ENCODE measurements around the gene TNP1. TPM values are rescaled to one million over a fixed set of nuclear protein-coding genes. Genes with fewer than 3 reads are reported as not detected.

Gene TNP1
- total RNA-seq, 2 donors from 2014 or later: not detected

DNA sequence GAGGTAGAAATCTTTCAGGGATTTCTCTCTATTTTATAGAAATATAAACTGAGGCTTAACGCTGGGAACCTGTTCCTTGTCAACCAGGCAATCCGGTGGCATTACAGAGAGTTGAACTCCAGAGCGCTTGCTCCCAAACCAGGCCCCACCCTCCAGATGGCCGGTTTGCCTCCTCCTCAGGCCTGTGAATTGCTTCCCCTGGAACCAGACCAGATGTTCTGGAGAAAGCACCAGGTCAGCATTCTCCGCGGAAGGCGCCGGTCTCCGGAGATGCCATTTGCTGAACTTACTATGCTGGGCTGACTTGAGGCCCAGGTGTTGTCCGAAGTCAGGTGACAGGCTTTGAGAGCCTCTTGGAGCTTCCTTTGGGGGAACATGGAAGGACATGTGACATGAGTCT lies 17.2 kb downstream of the TNP1 start:
- TF ChIP-seq, protein P1, sequence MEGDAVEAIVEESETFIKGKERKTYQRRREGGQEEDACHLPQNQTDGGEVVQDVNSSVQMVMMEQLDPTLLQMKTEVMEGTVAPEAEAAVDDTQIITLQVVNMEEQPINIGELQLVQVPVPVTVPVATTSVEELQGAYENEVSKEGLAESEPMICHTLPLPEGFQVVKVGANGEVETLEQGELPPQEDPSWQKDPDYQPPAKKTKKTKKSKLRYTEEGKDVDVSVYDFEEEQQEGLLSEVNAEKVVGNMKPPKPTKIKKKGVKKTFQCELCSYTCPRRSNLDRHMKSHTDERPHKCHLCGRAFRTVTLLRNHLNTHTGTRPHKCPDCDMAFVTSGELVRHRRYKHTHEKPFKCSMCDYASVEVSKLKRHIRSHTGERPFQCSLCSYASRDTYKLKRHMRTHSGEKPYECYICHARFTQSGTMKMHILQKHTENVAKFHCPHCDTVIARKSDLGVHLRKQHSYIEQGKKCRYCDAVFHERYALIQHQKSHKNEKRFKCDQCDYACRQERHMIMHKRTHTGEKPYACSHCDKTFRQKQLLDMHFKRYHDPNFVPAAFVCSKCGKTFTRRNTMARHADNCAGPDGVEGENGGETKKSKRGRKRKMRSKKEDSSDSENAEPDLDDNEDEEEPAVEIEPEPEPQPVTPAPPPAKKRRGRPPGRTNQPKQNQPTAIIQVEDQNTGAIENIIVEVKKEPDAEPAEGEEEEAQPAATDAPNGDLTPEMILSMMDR (IDR thresholded peaks at IDR 0.05): no peak
- no peaks in the 10 kb centered on the region for H3K36me3 ChIP-seq
- H3K27me3 ChIP-seq: no peaks in the 10 kb centered on the region
- no peaks in the 10 kb centered on the region for H3K4me1 ChIP-seq
- no peak overlapping the region for H3K4me3 ChIP-seq
- H3K27ac ChIP-seq: no peak overlapping the region
- no peaks in the 10 kb centered on the region for H3K9me3 ChIP-seq
- DNase-seq (ENCODE audit: low spot score): no peak

DNA sequence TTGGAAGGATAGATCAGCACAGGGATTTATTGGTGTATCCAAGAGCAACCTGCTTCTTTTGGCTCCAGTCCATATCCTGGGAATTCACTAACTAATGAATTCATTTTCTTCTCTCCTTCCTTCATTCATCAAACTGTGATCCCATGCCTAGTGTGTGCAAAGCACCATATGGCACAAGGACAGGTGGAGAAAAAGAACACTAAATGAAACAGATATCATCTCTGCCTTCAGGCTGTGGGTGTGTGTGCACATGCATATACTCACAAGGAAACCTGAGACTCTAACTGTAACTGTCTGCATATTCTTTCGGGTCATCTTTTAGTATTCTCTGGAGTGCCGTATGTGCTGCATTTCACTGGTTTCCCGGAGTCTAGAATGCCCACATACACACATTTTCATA lies 20.2 kb downstream of the TNP1 start:
- no peak overlapping the region for H3K27ac ChIP-seq
- TF ChIP-seq, protein P1 (IDR thresholded peaks at IDR 0.05): no peak
- no peaks in the 10 kb centered on the region for H3K4me1 ChIP-seq
- no peak for DNase-seq (ENCODE audit: low spot score)
- no peaks in the 10 kb centered on the region for H3K27me3 ChIP-seq
- no peaks in the 10 kb centered on the region for H3K9me3 ChIP-seq
- H3K36me3 ChIP-seq: no peaks in the 10 kb centered on the region
- H3K4me3 ChIP-seq: no peak overlapping the region

- no peaks in the 10 kb centered on the region for H3K27me3 ChIP-seq
- DNase-seq (ENCODE audit: low spot score): no peak
- no peaks in the 10 kb centered on the region for H3K36me3 ChIP-seq
- H3K4me1 ChIP-seq: no peaks in the 10 kb centered on the region
- TF ChIP-seq, protein P1 (IDR thresholded peaks at IDR 0.05): no peak
- H3K4me3 ChIP-seq: no peak overlapping the region
- no peaks in the 10 kb centered on the region for H3K9me3 ChIP-seq
- peak overlapping the region in 1 of 2 donors; percentile 17 for H3K27ac ChIP-seq
These were observed 21.7 kb downstream of the TNP1 start for GRCh38 chr2:216838151-216838550.

- Histone ChIP-seq H3K9me3 (no peaks in the 10 kb centered on the region), H3K27ac (peak overlapping the region in 1 of 2 donors; percentile 17), H3K36me3 (no peaks in the 10 kb centered on the region), H3K27me3 (no peaks in the 10 kb centered on the region), H3K4me1 (no peaks in the 10 kb centered on the region), H3K4me3 (no peak overlapping the region)
- no peak for DNase-seq (ENCODE audit: low spot score)
- TF ChIP-seq, protein P1 (IDR thresholded peaks at IDR 0.05): no peak
These were observed 22.1 kb downstream of the TNP1 start for GRCh38 chr2:216837740-216838139.

DNA sequence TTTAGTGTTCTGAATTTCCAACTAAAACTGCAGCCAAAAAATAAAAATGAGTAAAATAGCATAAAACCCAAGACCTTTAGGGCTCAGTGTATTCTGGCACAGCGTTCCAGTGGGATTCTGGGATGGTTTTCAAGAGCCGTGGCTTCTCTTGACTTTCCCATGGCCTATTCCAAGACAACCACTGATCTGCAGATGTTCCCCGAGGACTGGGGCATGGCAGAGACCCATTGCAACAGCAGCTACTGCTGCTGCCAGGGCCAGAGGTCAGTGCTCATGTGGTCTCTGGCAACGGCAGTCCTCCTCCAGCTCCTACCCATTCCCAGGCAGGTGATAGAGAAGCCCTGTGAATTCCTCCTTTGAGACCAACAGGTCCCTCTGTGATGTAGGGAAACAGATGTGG lies 26.8 kb downstream of the TNP1 start:
- TF ChIP-seq, protein P1 (IDR thresholded peaks at IDR 0.05): no peak
- DNase-seq (ENCODE audit: low spot score): no peak
- Histone ChIP-seq H3K4me1 (peaks cover 2 to 13% of the 10 kb centered on the region in 2 donors), H3K36me3 (no peaks in the 10 kb centered on the region), H3K9me3 (no peaks in the 10 kb centered on the region), H3K27ac (no peak overlapping the region), H3K27me3 (no peaks in the 10 kb centered on the region), H3K4me3 (no peak overlapping the region)

DNA sequence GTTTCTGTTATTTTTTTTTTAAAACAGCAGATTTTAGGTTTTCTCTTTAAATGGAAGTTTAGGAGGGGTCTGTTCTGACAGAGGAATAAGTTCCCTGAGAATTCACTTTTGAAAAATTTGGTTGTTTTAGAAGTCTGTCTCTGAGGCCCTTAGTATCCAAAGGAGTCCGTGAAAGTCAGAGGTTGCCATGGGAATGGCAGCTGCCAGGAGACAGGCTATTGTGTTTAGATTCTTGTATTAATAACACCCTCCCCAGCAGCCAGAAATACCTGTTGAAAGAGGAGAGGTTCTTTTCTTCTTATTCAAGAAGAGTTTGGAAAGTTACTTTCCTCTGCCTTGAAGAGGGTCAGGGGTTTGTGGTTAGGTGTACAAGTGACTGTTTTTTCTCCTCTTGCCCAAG lies 29.5 kb downstream of the TNP1 start:
- Histone ChIP-seq H3K27me3 (no peaks in the 10 kb centered on the region), H3K4me3 (no peak overlapping the region), H3K27ac (no peak overlapping the region), H3K9me3 (no peaks in the 10 kb centered on the region), H3K36me3 (no peaks in the 10 kb centered on the region), H3K4me1 (peaks cover 2 to 13% of the 10 kb centered on the region in 2 donors)
- DNase-seq (ENCODE audit: low spot score): no peak
- TF ChIP-seq, protein P1 (IDR thresholded peaks at IDR 0.05): no peak
